ENCODE data around the gene SUSD3.

SUSD3 gene

DNA sequence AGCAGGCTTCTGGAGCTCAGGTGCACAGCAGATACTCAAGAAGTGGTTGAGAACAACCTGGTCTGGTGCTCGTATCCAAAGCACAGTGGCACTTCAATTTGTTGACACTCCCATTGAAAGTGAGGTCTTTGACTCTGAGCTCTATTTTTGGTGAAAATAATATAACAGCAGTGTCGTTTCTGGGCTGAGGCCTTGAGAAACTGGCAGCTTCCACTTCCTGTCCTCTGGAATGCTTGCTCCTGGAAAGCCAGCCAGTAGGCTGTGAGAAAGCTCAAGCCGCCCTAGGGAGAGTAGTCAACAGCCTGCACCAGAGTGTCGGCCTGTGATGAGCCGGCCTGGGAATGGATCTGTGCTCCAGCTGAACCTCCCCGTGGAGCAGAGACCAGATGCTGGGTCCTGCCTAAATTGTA, 6.8 kb upstream of the SUSD3 start:
- H3K4me3 ChIP-seq (ENCODE audit: low read depth, low read length): no peak overlapping the region
- no peak for TF ChIP-seq CTCF (IDR thresholded peaks at IDR 0.05; ENCODE audit: insufficient read depth, low read depth, low read length, missing control alignments)
- DNase-seq (ENCODE audit: low read depth): no peak

DNA sequence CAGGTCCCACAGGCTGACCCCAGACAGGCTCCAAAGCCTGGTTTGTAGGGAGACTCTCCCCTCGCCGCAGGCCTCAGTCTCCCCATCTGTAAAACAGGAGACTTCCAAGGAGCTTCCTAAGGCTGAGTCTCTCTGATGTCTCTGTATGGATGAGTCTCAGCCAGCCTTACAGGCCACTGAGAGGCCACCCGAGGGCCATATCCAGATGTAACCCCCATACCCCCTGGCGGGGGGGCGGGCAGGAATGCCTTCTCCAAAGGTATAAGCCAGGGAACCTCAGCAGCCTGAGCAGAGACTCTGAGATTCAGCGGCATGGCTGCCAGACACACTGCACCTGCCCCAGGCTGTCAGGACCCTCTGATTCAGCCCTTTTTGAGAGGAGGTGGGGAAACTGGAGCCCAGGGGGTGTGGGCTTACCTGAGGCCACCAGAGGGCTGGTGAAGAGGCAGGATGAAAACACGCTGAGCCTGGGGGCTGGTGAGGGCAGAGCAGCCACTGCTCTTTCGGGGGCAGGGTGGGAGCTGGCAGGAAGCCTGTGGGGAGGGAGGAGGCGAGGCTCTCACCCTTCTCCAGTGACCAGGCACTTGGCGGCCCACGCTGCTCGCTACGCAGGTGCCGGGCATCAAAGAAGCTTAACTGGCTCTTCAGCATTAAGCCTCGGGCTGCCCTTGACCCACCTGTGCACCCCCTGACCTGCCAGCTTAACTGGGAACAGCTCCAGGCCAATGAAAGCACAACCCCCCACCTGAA, 5.5 kb upstream of the SUSD3 start:
- H3K4me3 ChIP-seq (ENCODE audit: low read depth, low read length): no peak overlapping the region
- DNase-seq (ENCODE audit: low read depth): no peak
- TF ChIP-seq CTCF (IDR thresholded peaks at IDR 0.05; ENCODE audit: insufficient read depth, low read depth, low read length, missing control alignments): no peak

- no peak for DNase-seq (ENCODE audit: low read depth)
- no peak for TF ChIP-seq CTCF (IDR thresholded peaks at IDR 0.05; ENCODE audit: insufficient read depth, low read depth, low read length, missing control alignments)
- H3K4me3 ChIP-seq (ENCODE audit: low read depth, low read length): no peak overlapping the region
Observed at GRCh38 chr9:93053781-93054331, 4.6 kb upstream of the SUSD3 start.

- no peak for TF ChIP-seq CTCF (IDR thresholded peaks at IDR 0.05; ENCODE audit: insufficient read depth, low read depth, low read length, missing control alignments)
- DNase-seq (ENCODE audit: low read depth): no peak
- no peak overlapping the region for H3K4me3 ChIP-seq (ENCODE audit: low read depth, low read length)
Observed at GRCh38 chr9:93054758-93055704, 3.5 kb upstream of the SUSD3 start.

- no peak for DNase-seq (ENCODE audit: low read depth)
- TF ChIP-seq CTCF (IDR thresholded peaks at IDR 0.05; ENCODE audit: insufficient read depth, low read depth, low read length, missing control alignments): no peak
- no peak overlapping the region for H3K4me3 ChIP-seq (ENCODE audit: low read depth, low read length)
Observed at GRCh38 chr9:93057042-93057702, 1.3 kb upstream of the SUSD3 start.

GRCh38 chr9:93057703-93058354, 672 bp upstream of the SUSD3 start:
- no peak for DNase-seq (ENCODE audit: low read depth)
- H3K4me3 ChIP-seq (ENCODE audit: low read depth, low read length): no peak overlapping the region
- no peak for TF ChIP-seq CTCF (IDR thresholded peaks at IDR 0.05; ENCODE audit: insufficient read depth, low read depth, low read length, missing control alignments)

Measured in GM12865 (cell line).